PC-9 (cell line): ENCODE data around the gene GNE.

ENCODE experiments used
- EZH2 ChIP-seq: fragments of 200-600 bp; sonication (generic); IDR thresholded peaks from 2 replicates; pipeline ENCODE4 v1.8.0; 2017; ENCODE audit warnings: antibody characterized with exemption, low read depth
- TF ChIP-seq, protein P1 (sequence below): fragments of 200-600 bp; sonication (generic); conservative IDR thresholded peaks from 2 replicates; pipeline ENCODE4 v1.6.1; 2017; ENCODE audit warnings: mixed run types, antibody characterized with exemption, mild to moderate bottlenecking, moderate library complexity

DNA sequence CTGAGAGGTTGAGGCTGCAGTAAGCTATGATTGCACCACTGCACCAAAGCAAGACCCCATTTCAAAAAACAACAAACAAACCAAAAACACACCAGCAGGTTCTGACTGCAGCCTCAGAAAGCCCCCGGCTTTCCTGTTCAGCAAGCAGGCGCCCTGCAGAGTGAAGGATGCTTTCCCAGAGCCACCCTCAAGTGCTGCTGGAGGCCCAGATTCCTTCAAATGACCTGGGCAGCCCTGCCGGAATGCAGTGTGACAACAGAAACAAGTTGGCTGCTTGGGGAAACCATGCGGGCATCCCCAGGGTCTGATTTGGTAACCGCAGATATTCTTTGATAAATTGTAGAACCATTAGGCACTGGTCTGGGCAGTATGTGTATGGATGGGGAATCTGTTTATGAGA lies 35.7 kb upstream of the GNE start:
- TF ChIP-seq, protein P1, sequence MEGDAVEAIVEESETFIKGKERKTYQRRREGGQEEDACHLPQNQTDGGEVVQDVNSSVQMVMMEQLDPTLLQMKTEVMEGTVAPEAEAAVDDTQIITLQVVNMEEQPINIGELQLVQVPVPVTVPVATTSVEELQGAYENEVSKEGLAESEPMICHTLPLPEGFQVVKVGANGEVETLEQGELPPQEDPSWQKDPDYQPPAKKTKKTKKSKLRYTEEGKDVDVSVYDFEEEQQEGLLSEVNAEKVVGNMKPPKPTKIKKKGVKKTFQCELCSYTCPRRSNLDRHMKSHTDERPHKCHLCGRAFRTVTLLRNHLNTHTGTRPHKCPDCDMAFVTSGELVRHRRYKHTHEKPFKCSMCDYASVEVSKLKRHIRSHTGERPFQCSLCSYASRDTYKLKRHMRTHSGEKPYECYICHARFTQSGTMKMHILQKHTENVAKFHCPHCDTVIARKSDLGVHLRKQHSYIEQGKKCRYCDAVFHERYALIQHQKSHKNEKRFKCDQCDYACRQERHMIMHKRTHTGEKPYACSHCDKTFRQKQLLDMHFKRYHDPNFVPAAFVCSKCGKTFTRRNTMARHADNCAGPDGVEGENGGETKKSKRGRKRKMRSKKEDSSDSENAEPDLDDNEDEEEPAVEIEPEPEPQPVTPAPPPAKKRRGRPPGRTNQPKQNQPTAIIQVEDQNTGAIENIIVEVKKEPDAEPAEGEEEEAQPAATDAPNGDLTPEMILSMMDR: no peak
- TF ChIP-seq EZH2: no peak
